ENCODE results near the gene TUBB4B. TPM values are rescaled to one million over a fixed set of nuclear protein-coding genes. Genes with fewer than 3 reads are reported as not detected.
"Not testable (repeated sequence)": the region's sequence is repeated elsewhere in the genome, so short reads cannot be mapped to it uniquely, and the experiment has no call there.

The TUBB4B gene
- total and polyA plus RNA-seq, 2 donors from 2014 or later = 258 to 394 TPM

- no peaks in the 10 kb centered on the region for H3K27me3 ChIP-seq (ENCODE audit: control insufficient read depth, insufficient read depth, low read length)
- no peak overlapping the region for H3K9ac ChIP-seq (ENCODE audit: low read length in 3 of 3)
- no peak overlapping the region for H3K4me3 ChIP-seq (ENCODE audit: low read length in 3 of 3)
- intact Hi-C loops (cut with DNase I) = loop anchor here (10.0 kb wide), 1 partner anchor 122 kb away; the partner anchor contains the start of gene DPP7
- no peaks in the 10 kb centered on the region for H3K9me3 ChIP-seq (ENCODE audit: control insufficient read depth in 2 of 3, insufficient read depth in 1 of 3, low read length in 3 of 3)
- peaks cover 0 to 8% (median 4%) of the 10 kb centered on the region in 3 donors for H3K4me1 ChIP-seq (ENCODE audit: control insufficient read depth in 2 of 3, insufficient read depth in 2 of 3, low read depth in 1 of 3, low read length in 3 of 3)
- TF ChIP-seq, protein P1, sequence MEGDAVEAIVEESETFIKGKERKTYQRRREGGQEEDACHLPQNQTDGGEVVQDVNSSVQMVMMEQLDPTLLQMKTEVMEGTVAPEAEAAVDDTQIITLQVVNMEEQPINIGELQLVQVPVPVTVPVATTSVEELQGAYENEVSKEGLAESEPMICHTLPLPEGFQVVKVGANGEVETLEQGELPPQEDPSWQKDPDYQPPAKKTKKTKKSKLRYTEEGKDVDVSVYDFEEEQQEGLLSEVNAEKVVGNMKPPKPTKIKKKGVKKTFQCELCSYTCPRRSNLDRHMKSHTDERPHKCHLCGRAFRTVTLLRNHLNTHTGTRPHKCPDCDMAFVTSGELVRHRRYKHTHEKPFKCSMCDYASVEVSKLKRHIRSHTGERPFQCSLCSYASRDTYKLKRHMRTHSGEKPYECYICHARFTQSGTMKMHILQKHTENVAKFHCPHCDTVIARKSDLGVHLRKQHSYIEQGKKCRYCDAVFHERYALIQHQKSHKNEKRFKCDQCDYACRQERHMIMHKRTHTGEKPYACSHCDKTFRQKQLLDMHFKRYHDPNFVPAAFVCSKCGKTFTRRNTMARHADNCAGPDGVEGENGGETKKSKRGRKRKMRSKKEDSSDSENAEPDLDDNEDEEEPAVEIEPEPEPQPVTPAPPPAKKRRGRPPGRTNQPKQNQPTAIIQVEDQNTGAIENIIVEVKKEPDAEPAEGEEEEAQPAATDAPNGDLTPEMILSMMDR (IDR thresholded peaks at IDR 0.05; ENCODE audit: borderline replicate concordance, extremely low read depth, insufficient read depth) = peak; percentile 99
- DNase-seq (peak; percentile 92 to 95 (median 93)), FAIRE-seq (no peak)
- no peaks in the 10 kb centered on the region for H3K36me3 ChIP-seq (ENCODE audit: control insufficient read depth in 2 of 3, insufficient read depth in 3 of 3, low read length in 3 of 3)
- peak overlapping the region in 1 of 2 donors; percentile 7 for H3K27ac ChIP-seq (ENCODE audit: low read depth in 2 of 2, low read length in 2 of 2)
These were observed 4.7 kb upstream of the TUBB4B start for GRCh38 chr9:137236238-137236935.

GRCh38 chr9:137236936-137237421 lies 4.1 kb upstream of the TUBB4B start:
- H3K9ac ChIP-seq (ENCODE audit: low read length in 3 of 3) = no peak overlapping the region

DNA sequence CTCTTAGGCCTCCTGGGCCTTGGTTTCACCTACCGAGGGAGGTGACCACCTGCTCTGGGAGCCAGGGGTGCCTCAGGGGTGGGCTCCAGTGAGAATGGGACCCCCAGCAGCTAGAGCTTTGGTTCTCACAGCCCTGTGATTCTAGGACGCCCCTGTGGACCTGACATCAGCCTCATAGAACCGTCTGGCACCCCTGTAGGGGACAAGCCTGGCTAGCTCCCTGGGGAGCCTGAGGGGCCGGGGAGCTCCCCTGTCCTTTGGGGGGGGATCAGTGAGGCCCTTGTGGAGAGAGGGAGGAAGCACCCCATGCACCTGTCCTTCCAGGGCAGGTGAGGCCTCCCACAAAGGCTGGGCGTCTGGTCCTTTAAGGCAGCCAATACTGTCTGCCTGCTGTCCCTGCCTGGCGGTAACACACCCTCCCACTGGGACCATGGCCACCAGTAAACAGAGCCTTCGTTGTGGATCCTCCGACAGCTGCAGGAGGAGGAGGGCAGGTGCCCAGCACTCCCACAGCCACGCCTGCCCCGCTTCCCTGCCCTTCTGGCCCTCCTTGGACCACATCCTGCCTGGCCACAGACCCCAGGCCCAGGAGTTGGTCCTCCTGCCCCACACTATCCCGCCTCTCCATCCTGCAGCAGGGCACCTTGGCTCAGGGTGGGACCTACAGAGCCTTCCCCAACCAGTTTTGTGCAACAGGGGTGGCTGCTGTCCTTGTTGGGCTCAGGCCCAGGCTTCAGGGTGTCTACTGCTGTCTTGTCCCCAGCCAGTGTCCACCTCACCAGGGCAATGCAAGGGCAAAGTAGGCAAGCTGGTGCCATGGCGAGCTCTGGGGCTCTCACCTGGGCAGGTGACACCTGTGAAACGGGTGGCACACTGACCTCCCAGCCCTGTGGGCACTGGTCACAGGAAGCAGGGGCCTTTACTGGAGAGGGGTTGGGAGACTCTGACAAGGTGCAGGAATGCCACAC lies 3.0 kb upstream of the TUBB4B start:
- no peaks in the 10 kb centered on the region for H3K9me3 ChIP-seq (ENCODE audit: control insufficient read depth in 2 of 3, insufficient read depth in 1 of 3, low read length in 3 of 3)
- H3K4me3 ChIP-seq (ENCODE audit: low read length in 3 of 3) = no peak overlapping the region
- H3K27ac ChIP-seq (ENCODE audit: low read depth in 2 of 2, low read length in 2 of 2) = no peak overlapping the region
- H3K9ac ChIP-seq (ENCODE audit: low read length in 3 of 3) = no peak overlapping the region
- peaks cover 0 to 7% (median 6%) of the 10 kb centered on the region in 3 donors for H3K36me3 ChIP-seq (ENCODE audit: control insufficient read depth in 2 of 3, insufficient read depth in 3 of 3, low read length in 3 of 3)
- intact Hi-C loops (cut with DNase I) = loop anchor here (10.0 kb wide), 1 partner anchor 123 kb away; the partner anchor contains the start of gene DPP7
- DNase-seq (peak in 1 of 5 donors; percentile 65), FAIRE-seq (no peak)
- H3K27me3 ChIP-seq (ENCODE audit: control insufficient read depth, insufficient read depth, low read length) = no peaks in the 10 kb centered on the region
- peaks cover 0 to 18% (median 11%) of the 10 kb centered on the region in 3 donors for H3K4me1 ChIP-seq (ENCODE audit: control insufficient read depth in 2 of 3, insufficient read depth in 2 of 3, low read depth in 1 of 3, low read length in 3 of 3)
- TF ChIP-seq, protein P1 (IDR thresholded peaks at IDR 0.05; ENCODE audit: borderline replicate concordance, extremely low read depth, insufficient read depth) = no peak

More at GRCh38 chr9:137236936-137237421, 4.1 kb upstream of the TUBB4B start:
- intact Hi-C loops (cut with DNase I) = loop anchor here (10.0 kb wide), 1 partner anchor 122 kb away; the partner anchor contains the start of gene DPP7
- Histone ChIP-seq H3K27ac (ENCODE audit: low read depth in 2 of 2, low read length in 2 of 2) (no peak overlapping the region), H3K27me3 (ENCODE audit: control insufficient read depth, insufficient read depth, low read length) (no peaks in the 10 kb centered on the region), H3K4me1 (ENCODE audit: control insufficient read depth in 2 of 3, insufficient read depth in 2 of 3, low read depth in 1 of 3, low read length in 3 of 3) (peaks cover 0 to 8% (median 4%) of the 10 kb centered on the region in 3 donors), H3K36me3 (ENCODE audit: control insufficient read depth in 2 of 3, insufficient read depth in 3 of 3, low read length in 3 of 3) (no peaks in the 10 kb centered on the region), H3K9me3 (ENCODE audit: control insufficient read depth in 2 of 3, insufficient read depth in 1 of 3, low read length in 3 of 3) (no peaks in the 10 kb centered on the region), H3K4me3 (ENCODE audit: low read length in 3 of 3) (no peak overlapping the region)
- TF ChIP-seq, protein P1 (IDR thresholded peaks at IDR 0.05; ENCODE audit: borderline replicate concordance, extremely low read depth, insufficient read depth) = no peak
- peak in 4 of 5 donors; percentile 52 to 79 (median 58) for DNase-seq
- FAIRE-seq = no peak

GRCh38 chr9:137239541-137240200 lies 1.4 kb upstream of the TUBB4B start:
- not testable (repeated sequence) for FAIRE-seq; H3K9me3 ChIP-seq (ENCODE audit: control insufficient read depth in 2 of 3, insufficient read depth in 1 of 3, low read length in 3 of 3); DNase-seq; H3K27me3 ChIP-seq (ENCODE audit: control insufficient read depth, insufficient read depth, low read length)
- H3K4me3 ChIP-seq (ENCODE audit: low read length in 3 of 3) = peak overlapping the region; percentile 38 to 64 (median 41)
- intact Hi-C loops (cut with DNase I) = loop anchor here (10.0 kb wide), 1 partner anchor 125 kb away; the partner anchor contains the start of gene DPP7
- peaks cover 0 to 23% (median 11%) of the 10 kb centered on the region in 3 donors for H3K4me1 ChIP-seq (ENCODE audit: control insufficient read depth in 2 of 3, insufficient read depth in 2 of 3, low read depth in 1 of 3, low read length in 3 of 3)
- peak overlapping the region; percentile 91 to 98 for H3K27ac ChIP-seq (ENCODE audit: low read depth in 2 of 2, low read length in 2 of 2)
- peaks cover 2 to 13% (median 6%) of the 10 kb centered on the region in 3 donors for H3K36me3 ChIP-seq (ENCODE audit: control insufficient read depth in 2 of 3, insufficient read depth in 3 of 3, low read length in 3 of 3)
- peak overlapping the region in 1 of 3 donors; percentile 73 for H3K9ac ChIP-seq (ENCODE audit: low read length in 3 of 3)

Measured in kidney (tissue), 14 donors.